Ectodermal cell (in vitro differentiated cells): ENCODE measurements around the gene SLC9A9.

Experiments
- H3K27ac ChIP-seq: 2 replicates; pipeline ENCODE4 v1.7.0; 2013; ENCODE audit warnings: mild to moderate bottlenecking, low read depth, low read length; ENCODE audit not compliant: insufficient read depth, poor library complexity, severe bottlenecking
- H3K27me3 ChIP-seq: 2 replicates; pipeline ENCODE4 v1.7.0; 2013; ENCODE audit warnings: mild to moderate bottlenecking, low read length; ENCODE audit not compliant: insufficient read depth, control insufficient read depth, poor library complexity, severe bottlenecking
- H3K36me3 ChIP-seq: one replicate; pipeline ENCODE4 v1.7.0; 2013; ENCODE audit warnings: low read length; ENCODE audit not compliant: control insufficient read depth, insufficient read depth
- H3K4me1 ChIP-seq: one replicate; pipeline ENCODE4 v1.7.0; 2013; ENCODE audit warnings: low read length; ENCODE audit not compliant: control insufficient read depth, insufficient read depth
- H3K4me3 ChIP-seq: 2 replicates; pipeline ENCODE4 v1.7.0; 2013; ENCODE audit warnings: low read depth, low read length, control low read depth; ENCODE audit not compliant: insufficient read depth
- H3K9me3 ChIP-seq: 2 replicates; pipeline ENCODE4 v1.7.0; 2013; ENCODE audit warnings: mild to moderate bottlenecking, low read length, moderate library complexity; ENCODE audit not compliant: control insufficient read depth
- WGBS, 2 experiments: methylation state at CpG; one replicate each; pipeline ENCODE4 v1.1.7; 2013; ENCODE audit warnings: missing lambda C conversion rate in 2 of 2; 5-methylcytosine and 5-hydroxymethylcytosine counted together

The SLC9A9 gene

GRCh38 chr3:143383421-143383820 is 464.8 kb downstream of the SLC9A9 start:
- H3K27ac ChIP-seq = no peak overlapping the region
- no peak overlapping the region for H3K4me3 ChIP-seq
- no peaks in the 10 kb centered on the region for H3K9me3 ChIP-seq
- H3K27me3 ChIP-seq = no peaks in the 10 kb centered on the region
- H3K4me1 ChIP-seq = peaks cover 5% of the 10 kb centered on the region
- H3K36me3 ChIP-seq = no peaks in the 10 kb centered on the region

GRCh38 chr3:143382816-143383215 is 465.5 kb downstream of the SLC9A9 start:
- Histone ChIP-seq H3K4me3 (no peak overlapping the region), H3K4me1 (peaks cover 4% of the 10 kb centered on the region), H3K36me3 (no peaks in the 10 kb centered on the region), H3K27ac (no peak overlapping the region), H3K27me3 (no peaks in the 10 kb centered on the region), H3K9me3 (no peaks in the 10 kb centered on the region)
- WGBS, 2 experiments = 90 to 100% methylated on average over 1 of the region's 1 CpG

- Histone ChIP-seq H3K4me1 (no peaks in the 10 kb centered on the region), H3K9me3 (no peaks in the 10 kb centered on the region), H3K4me3 (no peak overlapping the region), H3K27ac (no peak overlapping the region), H3K27me3 (no peaks in the 10 kb centered on the region), H3K36me3 (no peaks in the 10 kb centered on the region)
Observed at GRCh38 chr3:143380449-143380848, 467.8 kb downstream of the SLC9A9 start.

GRCh38 chr3:143375698-143376097 is 472.6 kb downstream of the SLC9A9 start:
- no peaks in the 10 kb centered on the region for H3K27me3 ChIP-seq
- WGBS, 2 experiments = 91 to 100% methylated on average over 1 of the region's 1 CpG
- H3K27ac ChIP-seq = no peak overlapping the region
- no peaks in the 10 kb centered on the region for H3K36me3 ChIP-seq
- no peaks in the 10 kb centered on the region for H3K4me1 ChIP-seq
- H3K9me3 ChIP-seq = no peaks in the 10 kb centered on the region
- H3K4me3 ChIP-seq = no peak overlapping the region

- Histone ChIP-seq H3K9me3 (no peaks in the 10 kb centered on the region), H3K4me1 (no peaks in the 10 kb centered on the region)
- 85 to 89% methylated on average over 1 of the region's 1 CpG for WGBS, 2 experiments
Observed at GRCh38 chr3:143367171-143367570, 481.1 kb downstream of the SLC9A9 start.

DNA sequence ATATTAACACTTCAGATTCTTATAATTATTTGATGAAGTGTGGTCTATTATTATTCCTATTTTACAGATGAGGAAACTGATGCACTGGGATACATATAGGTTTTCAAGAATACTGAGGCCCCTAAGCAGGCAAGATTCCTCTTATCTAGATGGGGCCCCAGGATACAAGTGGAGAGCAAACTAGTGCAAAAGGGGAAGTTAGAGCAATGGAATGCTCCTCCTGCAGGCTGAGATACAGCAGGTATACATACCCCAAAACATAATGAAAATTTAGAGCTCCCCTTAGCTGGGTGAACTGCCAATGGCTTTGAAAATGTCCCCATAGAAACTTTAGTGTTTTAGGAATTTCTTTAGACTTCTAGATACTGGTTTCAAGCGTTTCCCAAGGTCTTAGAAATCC is 481.6 kb downstream of the SLC9A9 start:
- Histone ChIP-seq H3K36me3 (no peaks in the 10 kb centered on the region), H3K27me3 (no peaks in the 10 kb centered on the region), H3K9me3 (no peaks in the 10 kb centered on the region), H3K4me1 (no peaks in the 10 kb centered on the region), H3K4me3 (no peak overlapping the region), H3K27ac (no peak overlapping the region)
- 75 to 96% methylated on average over 1 of the region's 1 CpG for WGBS, 2 experiments

More at GRCh38 chr3:143367171-143367570, 481.1 kb downstream of the SLC9A9 start:
- no peaks in the 10 kb centered on the region for H3K36me3 ChIP-seq
- no peaks in the 10 kb centered on the region for H3K27me3 ChIP-seq
- H3K27ac ChIP-seq = no peak overlapping the region
- no peak overlapping the region for H3K4me3 ChIP-seq

- no peaks in the 10 kb centered on the region for H3K36me3 ChIP-seq
- no peak overlapping the region for H3K27ac ChIP-seq
- no peaks in the 10 kb centered on the region for H3K9me3 ChIP-seq
- no peaks in the 10 kb centered on the region for H3K4me1 ChIP-seq
- H3K27me3 ChIP-seq = no peaks in the 10 kb centered on the region
- 71 to 86% methylated on average over 1 of the region's 1 CpG for WGBS, 2 experiments
- no peak overlapping the region for H3K4me3 ChIP-seq
Observed at GRCh38 chr3:143363949-143364348, 484.3 kb downstream of the SLC9A9 start.

- no peak overlapping the region for H3K4me3 ChIP-seq
- 88 to 92% methylated on average over 2 to 3 of the region's 3 CpGs for WGBS, 2 experiments
- H3K36me3 ChIP-seq = no peaks in the 10 kb centered on the region
- no peaks in the 10 kb centered on the region for H3K27me3 ChIP-seq
- H3K4me1 ChIP-seq = no peaks in the 10 kb centered on the region
- H3K9me3 ChIP-seq = no peaks in the 10 kb centered on the region
- no peak overlapping the region for H3K27ac ChIP-seq
Observed at GRCh38 chr3:143363276-143363675, 485.0 kb downstream of the SLC9A9 start.

GRCh38 chr3:143362115-143362991 is 485.9 kb downstream of the SLC9A9 start:
- Histone ChIP-seq H3K27me3 (no peaks in the 10 kb centered on the region), H3K36me3 (no peaks in the 10 kb centered on the region)

DNA sequence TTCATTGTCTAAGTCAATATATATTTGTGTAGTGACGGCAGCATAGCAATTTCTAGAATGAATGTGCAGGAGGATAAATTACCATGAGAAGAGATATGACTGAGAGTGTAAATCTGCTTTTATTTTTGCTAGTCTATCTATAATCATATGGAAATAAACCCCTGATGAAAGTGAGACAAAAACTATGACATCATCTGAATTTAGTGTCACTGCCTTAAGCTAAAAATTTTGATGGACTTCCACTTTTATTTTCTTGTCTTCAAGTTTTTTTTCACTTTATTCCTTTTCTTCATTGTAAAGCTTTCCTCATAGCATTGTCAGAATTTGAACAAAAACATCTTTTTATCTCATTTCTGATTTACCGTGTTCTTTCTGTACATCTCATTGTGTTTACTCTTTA is 486.7 kb downstream of the SLC9A9 start:
- H3K4me3 ChIP-seq = no peak overlapping the region
- 100% methylated on average over 1 to 2 of the region's 2 CpGs for WGBS, 2 experiments
- no peaks in the 10 kb centered on the region for H3K27me3 ChIP-seq
- H3K9me3 ChIP-seq = no peaks in the 10 kb centered on the region
- no peaks in the 10 kb centered on the region for H3K36me3 ChIP-seq
- H3K4me1 ChIP-seq = no peaks in the 10 kb centered on the region
- no peak overlapping the region for H3K27ac ChIP-seq

More at GRCh38 chr3:143362115-143362991, 485.9 kb downstream of the SLC9A9 start:
- H3K4me1 ChIP-seq = no peaks in the 10 kb centered on the region
- no peak overlapping the region for H3K4me3 ChIP-seq
- H3K27ac ChIP-seq = no peak overlapping the region
- WGBS, 2 experiments = 49 to 55% methylated on average over 2 of the region's 2 CpGs
- H3K9me3 ChIP-seq = no peaks in the 10 kb centered on the region
